Peyer's patch (tissue), 4 donors: ENCODE data around the gene PRR4. TPM values are rescaled to one million over a fixed set of nuclear protein-coding genes. Genes with fewer than 3 reads are reported as not detected.

Source experiments
- DNase-seq, 3 donors: peaks; one replicate each; pipeline ENCODE4 v3.0.0-alpha.2; 2017 to 2019
- H3K27ac ChIP-seq, 4 donors: fragments of 200-600 bp; sonication (generic); one replicate each; pipeline ENCODE4 v1.5.1; 2016 to 2019
- H3K27me3 ChIP-seq, 2 donors: fragments of 200-600 bp; sonication (generic); one replicate each; pipeline ENCODE4 v1.5.1; 2019
- H3K36me3 ChIP-seq, 3 donors: fragments of 200-600 bp; sonication (generic); one replicate each; pipeline ENCODE4 v1.5.1; 2016 to 2019
- H3K4me1 ChIP-seq, 4 donors: fragments of 200-600 bp; sonication (generic); one replicate each; pipeline ENCODE4 v1.5.1; 2016 to 2019
- H3K4me3 ChIP-seq, 4 donors: fragments of 200-600 bp; sonication (generic); 1 replicate in 3 of 4; 2 replicates in 1 of 4; pipeline ENCODE4 v1.5.1; 2016 to 2019; ENCODE audit warnings: mild to moderate bottlenecking in 1 of 4
- H3K9me3 ChIP-seq, 4 donors: fragments of 200-600 bp; sonication (generic); one replicate each; pipeline ENCODE4 v1.5.1; 2016 to 2019; ENCODE audit warnings: mild to moderate bottlenecking in 1 of 4
- CTCF ChIP-seq, 6 experiments: fragments of 450-650 bp in 4 of 6; fragments of 200-600 bp in 2 of 6; sonication (generic) in 1 of 6; IDR thresholded peaks; one replicate each; pipeline ENCODE4 v1.5.1; 2017 to 2019; ENCODE audit warnings: antibody characterized with exemption in 6 of 6, mild to moderate bottlenecking in 3 of 6, moderate library complexity in 1 of 6
- POLR2A ChIP-seq, 2 donors: fragments of 450-650 bp; IDR thresholded peaks; one replicate each; pipeline ENCODE4 v1.5.1; 2017; ENCODE audit warnings: antibody characterized with exemption in 2 of 2, mild to moderate bottlenecking in 2 of 2, moderate library complexity in 2 of 2
- small RNA-seq, 2 donors: library from RNA; depleted of rRNA; stranded (forward); fragments of <200 nt; gene quantifications; one replicate each; pipeline ENCODE3, GENCODE V24; 2016
- total RNA-seq, 4 donors: library from RNA; depleted of rRNA; stranded (reverse); fragments of >200 nt; gene quantifications; one replicate each; pipeline ENCODE4 v1.1.0, GENCODE V29; 2016

Gene PRR4
- total RNA-seq, 4 donors from 2014 or later: 5.4 to 10.2 (median 5.8) TPM; not detected in 1

GRCh38 chr12:10802587-10802986 is 46.7 kb downstream of the PRR4 start, which contains the start of gene TAS2R7:
TAS2R7 (minus strand) TSS chr12:10802627; CDS start chr12:10802570, 57 bp downstream.
- H3K9me3 ChIP-seq: no peaks in the 10 kb centered on the region
- H3K36me3 ChIP-seq: no peaks in the 10 kb centered on the region
- H3K4me3 ChIP-seq: no peak within 1 kb of the TSS
- no peaks in the 10 kb centered on the region for H3K4me1 ChIP-seq
- DNase-seq: no peak
- TF ChIP-seq CTCF (IDR thresholded peaks at IDR 0.05): no peak
- no peaks in the 10 kb centered on the region for H3K27me3 ChIP-seq
- H3K27ac ChIP-seq: no peak within 1 kb of the TSS

- TF ChIP-seq CTCF (IDR thresholded peaks at IDR 0.05) (no peak), POLR2A (IDR thresholded peaks at IDR 0.05) (no peak)
- Histone ChIP-seq H3K36me3 (no peaks in the 10 kb centered on the region), H3K9me3 (no peaks in the 10 kb centered on the region), H3K27ac (no peak overlapping the region), H3K4me3 (no peak overlapping the region), H3K4me1 (no peaks in the 10 kb centered on the region), H3K27me3 (no peaks in the 10 kb centered on the region)
- no peak for DNase-seq
Measured at GRCh38 chr12:10801741-10802140, 47.5 kb downstream of the PRR4 start.

Small RNA genes lying within 50 kb of the gene (small RNA-seq; reads per million reads assigned to genes)
- gene PRR4: 0 reads per million in 2 donors

Other genes starting within 250 kb of the PRR4 start
- gene MAGOHB, start 235.9 kb downstream of the PRR4 start, total RNA-seq: 10 to 100 TPM in 2 of 4 donors, 1 to 10 TPM in 2; 7.7 to 28.9 (median 9.8) TPM
- gene STYK1, start 175.4 kb downstream of the PRR4 start, total RNA-seq: 10 to 100 TPM in 3 of 4 donors, 1 to 10 TPM in 1; 5.8 to 43.1 (median 25.4) TPM
- 100 to 1,000 TPM in 3 of 4 donors, 10 to 100 TPM in 1; 77.1 to 291 (median 151) TPM for gene YBX3, start 126.2 kb downstream of the PRR4 start, total RNA-seq
- not detected for gene TAS2R7, start 46.8 kb downstream of the PRR4 start, total RNA-seq
- gene TAS2R8, start 42.2 kb downstream of the PRR4 start, total RNA-seq: not detected
- not detected for gene TAS2R9, start 39.3 kb downstream of the PRR4 start, total RNA-seq
- not detected for gene TAS2R10, start 23.1 kb downstream of the PRR4 start, total RNA-seq
- 10 to 100 TPM; 42.5 to 98.2 (median 47.7) TPM for gene PRH1, start 34.8 kb upstream of the PRR4 start, total RNA-seq
- 1 to 10 TPM in 3 of 4 donors, not detected in 1; 1.8 to 7.9 (median 7.2) TPM for gene TAS2R13, start 60.1 kb upstream of the PRR4 start, total RNA-seq
- gene PRH2, start 79.8 kb upstream of the PRR4 start, total RNA-seq: not detected
- 1 to 10 TPM in 3 of 4 donors, not detected in 1; 3.4 to 5.1 (median 4.8) TPM for gene TAS2R14, start 89.8 kb upstream of the PRR4 start, total RNA-seq
- gene TAS2R50, start 137.4 kb upstream of the PRR4 start, total RNA-seq: 1 to 10 TPM in 3 of 4 donors, not detected in 1; 1.6 to 3.9 (median 1.9) TPM
- 1 to 10 TPM; 3.5 to 9.1 (median 4.7) TPM for gene TAS2R20, start 148.8 kb upstream of the PRR4 start, total RNA-seq
- 10 to 100 TPM in 2 of 4 donors, 1 to 10 TPM in 2; 3.2 to 14.9 (median 8.2) TPM for gene TAS2R19, start 173.1 kb upstream of the PRR4 start, total RNA-seq
- gene TAS2R31, start 181.9 kb upstream of the PRR4 start, total RNA-seq: 10 to 100 TPM in 2 of 4 donors, 1 to 10 TPM in 2; 8.1 to 20.6 (median 11.1) TPM
- gene TAS2R46, start 212.8 kb upstream of the PRR4 start, total RNA-seq: 1 to 10 TPM in 3 of 4 donors, not detected in 1; 3.2 to 6.1 (median 4.2) TPM
- 1 to 10 TPM; 2.1 to 7.4 (median 5.7) TPM for gene TAS2R43, start 242.8 kb upstream of the PRR4 start, total RNA-seq